CD8-positive, alpha-beta memory T cell (primary cell): Measurements from ENCODE around the gene TMEM170B. TPM values are rescaled to one million over a fixed set of nuclear protein-coding genes. Genes with fewer than 3 reads are reported as not detected.

Experiments
- CTCF ChIA-PET: fragments of 350-600 bp; sonication (Branson Sonifier 250); formaldehyde crosslinking; loops from one replicate; lab custom pipeline; 2021; ENCODE audit warnings: antibody characterized with exemption; lab: Charles Lee
- POLR2A ChIA-PET: fragments of 350-600 bp; sonication (Branson Sonifier 250); formaldehyde crosslinking; loops from one replicate; lab custom pipeline; 2021; ENCODE audit warnings: antibody characterized with exemption; lab: Charles Lee
- DNase-seq, 5 donors: peaks; one replicate each; pipeline versions ENCODE4 v3.0.0 to v3.0.0-alpha.2; 2020 to 2022; ENCODE audit warnings: mixed read lengths in 1 of 5
- H3K27ac ChIP-seq: one replicate; pipeline ENCODE4 v1.7.0; 2013; ENCODE audit warnings: low read depth, mild to moderate bottlenecking, low read length, moderate library complexity
- H3K27me3 ChIP-seq: 2 replicates; pipeline ENCODE4 v1.7.0; 2013; ENCODE audit warnings: low read length, mild to moderate bottlenecking; ENCODE audit not compliant: insufficient read depth, poor library complexity, severe bottlenecking
- H3K36me3 ChIP-seq: 2 replicates; pipeline ENCODE4 v1.7.0; 2013; ENCODE audit warnings: mild to moderate bottlenecking, low read length, moderate library complexity; ENCODE audit not compliant: insufficient read depth
- H3K4me1 ChIP-seq: 2 replicates; pipeline ENCODE4 v1.7.0; 2013; ENCODE audit warnings: mild to moderate bottlenecking, low read length, moderate library complexity; ENCODE audit not compliant: insufficient read depth
- H3K4me3 ChIP-seq: 2 replicates; pipeline ENCODE4 v1.7.0; 2013; ENCODE audit warnings: mild to moderate bottlenecking, low read length
- H3K9me3 ChIP-seq: 2 replicates; pipeline ENCODE4 v1.7.0; 2013; ENCODE audit warnings: mild to moderate bottlenecking, low read length
- H3K27ac Mint-ChIP-seq, 8 donors: one replicate each; pipeline ENCODE4 v1.8.0; 2020 to 2021; ENCODE audit warnings: mixed read lengths in 8 of 8, mild to moderate bottlenecking in 6 of 8, inconsistent platforms in 3 of 8, moderate library complexity in 3 of 8
- H3K27me3 Mint-ChIP-seq, 2 donors: one replicate each; pipeline ENCODE4 v1.8.0; 2020 to 2021; ENCODE audit warnings: mixed read lengths in 2 of 2, mild to moderate bottlenecking in 1 of 2, moderate library complexity in 1 of 2
- H3K36me3 Mint-ChIP-seq, 3 donors: one replicate each; pipeline ENCODE4 v1.8.0; 2020 to 2021; ENCODE audit warnings: mixed read lengths in 3 of 3, inconsistent platforms in 1 of 3, mild to moderate bottlenecking in 1 of 3
- H3K4me1 Mint-ChIP-seq, 3 donors: one replicate each; pipeline ENCODE4 v1.8.0; 2020 to 2021; ENCODE audit warnings: mixed read lengths in 3 of 3, inconsistent platforms in 1 of 3, mild to moderate bottlenecking in 1 of 3
- H3K4me3 Mint-ChIP-seq, 7 donors: one replicate each; pipeline ENCODE4 v1.8.0; 2020 to 2021; ENCODE audit warnings: mixed read lengths in 7 of 7, mild to moderate bottlenecking in 6 of 7, moderate library complexity in 4 of 7, inconsistent platforms in 2 of 7
- H3K9me3 Mint-ChIP-seq, 5 donors: one replicate each; pipeline ENCODE4 v1.8.0; 2020 to 2022; ENCODE audit warnings: mixed read lengths in 5 of 5, mild to moderate bottlenecking in 3 of 5, moderate library complexity in 2 of 5, inconsistent platforms in 1 of 5
- polyA plus RNA-seq: library from polyadenylated mRNA; unstranded; fragments of 300-500 nt; fragmentation: Illumina TruSeq; gene quantifications from one replicate; pipeline ENCODE4 v1.2.3, GENCODE V29; 2021
- total RNA-seq, 2 experiments: library from RNA; stranded (reverse); gene quantifications; one replicate each; pipeline ENCODE4 v1.2.3, GENCODE V29; 2021

TMEM170B gene
- total and polyA plus RNA-seq, 3 experiments from 2014 or later = 0.30 to 2.7 (median 2.6) TPM

DNA sequence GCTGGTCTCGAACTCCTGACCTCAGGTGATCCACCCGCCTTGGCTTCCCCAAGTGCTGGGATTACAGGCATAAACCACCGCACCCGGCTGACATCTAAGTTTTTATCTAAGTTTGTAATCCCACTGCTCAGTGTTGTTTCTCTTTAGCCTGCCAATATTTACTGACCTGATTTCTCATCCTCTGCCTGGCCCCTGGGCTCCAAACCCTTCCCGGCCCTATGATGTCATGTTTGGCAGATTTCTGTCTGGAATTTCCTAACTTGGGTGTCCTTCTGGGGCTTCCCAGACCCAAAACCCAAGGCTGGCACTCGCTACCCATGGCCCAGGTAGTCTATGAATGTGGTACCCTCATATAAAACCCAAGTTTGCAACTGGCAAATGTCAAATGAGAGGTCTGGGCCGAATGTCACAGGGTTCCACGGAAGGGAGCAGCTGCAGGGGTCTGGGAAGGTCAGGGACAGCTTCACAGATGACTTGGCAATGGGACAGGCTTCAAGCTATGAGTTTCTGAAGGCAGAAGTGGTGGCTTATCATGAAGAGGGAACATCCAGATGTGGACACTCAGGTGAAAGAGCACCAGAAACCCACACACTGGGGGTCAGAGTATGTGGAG, 54.9 kb downstream of the TMEM170B start:
- no peak overlapping the region for H3K4me3 ChIP-seq
- Mint-ChIP-seq H3K27me3 (peaks cover 6 to 51% of the 10 kb centered on the region in 2 donors), H3K4me1 (no peaks in the 10 kb centered on the region), H3K27ac (peak overlapping the region in 1 of 8 donors; percentile 68), H3K9me3 (no peaks in the 10 kb centered on the region), H3K36me3 (no peaks in the 10 kb centered on the region), H3K4me3 (no peak overlapping the region)
- no peaks in the 10 kb centered on the region for H3K36me3 ChIP-seq
- no peaks in the 10 kb centered on the region for H3K9me3 ChIP-seq
- no peaks in the 10 kb centered on the region for H3K4me1 ChIP-seq
- no peak overlapping the region for H3K27ac ChIP-seq
- POLR2A ChIA-PET = no interaction called here
- CTCF ChIA-PET = interaction anchor here (1.2 kb wide), 1 partner anchor 17 kb away, joined by 5 read pairs; no protein-coding TSS in a partner anchor
- no peak for DNase-seq
- peaks cover 3% of the 10 kb centered on the region for H3K27me3 ChIP-seq

DNA sequence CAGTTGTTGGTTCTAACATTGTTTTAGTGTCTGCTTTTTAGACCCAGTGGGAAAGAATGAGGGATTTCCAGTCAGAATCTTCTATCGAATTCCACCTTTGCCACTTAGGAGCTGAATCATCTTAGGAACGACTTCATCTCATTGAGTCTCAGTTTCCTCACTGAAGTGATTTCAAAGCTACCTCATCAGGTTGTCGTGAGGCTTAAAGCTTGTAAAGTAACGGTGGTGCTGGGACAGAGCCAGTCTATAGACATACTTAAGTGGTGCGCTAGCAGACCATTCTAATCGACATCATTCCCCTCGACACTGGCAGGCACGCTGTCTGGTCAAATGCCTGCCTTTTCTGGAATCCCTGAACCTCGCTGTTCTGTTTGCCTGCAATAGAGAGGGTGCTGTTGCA, 55.5 kb downstream of the TMEM170B start:
- no peaks in the 10 kb centered on the region for H3K4me1 Mint-ChIP-seq
- DNase-seq = no peak
- H3K27me3 Mint-ChIP-seq = peaks cover 6 to 44% of the 10 kb centered on the region in 2 donors
- Histone ChIP-seq H3K4me1 (no peaks in the 10 kb centered on the region), H3K36me3 (no peaks in the 10 kb centered on the region), H3K27ac (no peak overlapping the region), H3K4me3 (no peak overlapping the region), H3K27me3 (peaks cover 3% of the 10 kb centered on the region), H3K9me3 (no peaks in the 10 kb centered on the region)
- H3K4me3 Mint-ChIP-seq = no peak overlapping the region
- POLR2A ChIA-PET = no interaction called here
- H3K27ac Mint-ChIP-seq = no peak overlapping the region
- CTCF ChIA-PET = interaction anchor here (1.2 kb wide), 1 partner anchor 18 kb away, joined by 5 read pairs; no protein-coding TSS in a partner anchor
- no peaks in the 10 kb centered on the region for H3K9me3 Mint-ChIP-seq
- no peaks in the 10 kb centered on the region for H3K36me3 Mint-ChIP-seq

DNA sequence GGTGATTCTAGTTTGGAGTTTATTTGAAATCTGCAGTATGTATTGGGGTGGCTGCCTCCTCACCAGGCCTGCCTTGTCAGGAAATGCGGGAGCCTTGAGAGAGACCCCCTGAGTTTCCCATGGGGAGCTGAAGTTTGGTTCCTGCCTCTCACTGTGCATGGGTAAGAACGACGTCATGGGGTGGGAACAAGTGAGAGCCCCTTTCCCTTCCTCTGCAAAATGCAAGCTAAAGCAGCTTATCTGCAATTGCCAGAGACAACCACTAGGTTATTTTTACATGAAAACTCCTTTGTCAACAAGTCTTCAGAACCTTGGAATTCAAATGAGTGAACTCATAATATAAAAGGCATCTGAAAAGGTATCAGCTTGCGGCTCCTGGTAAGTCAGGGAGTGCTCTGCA, 58.4 kb downstream of the TMEM170B start:
- Mint-ChIP-seq H3K36me3 (no peaks in the 10 kb centered on the region), H3K9me3 (peaks cover 0 to under 1% (median 0%) of the 10 kb centered on the region in 5 donors), H3K27ac (no peak overlapping the region), H3K4me1 (no peaks in the 10 kb centered on the region), H3K4me3 (no peak overlapping the region), H3K27me3 (peaks cover 7 to 32% of the 10 kb centered on the region in 2 donors)
- Histone ChIP-seq H3K4me3 (no peak overlapping the region), H3K27ac (no peak overlapping the region), H3K27me3 (peaks cover 3% of the 10 kb centered on the region), H3K9me3 (no peaks in the 10 kb centered on the region), H3K4me1 (no peaks in the 10 kb centered on the region), H3K36me3 (no peaks in the 10 kb centered on the region)
- CTCF ChIA-PET = no interaction called here
- no peak for DNase-seq
- POLR2A ChIA-PET = no interaction called here

DNA sequence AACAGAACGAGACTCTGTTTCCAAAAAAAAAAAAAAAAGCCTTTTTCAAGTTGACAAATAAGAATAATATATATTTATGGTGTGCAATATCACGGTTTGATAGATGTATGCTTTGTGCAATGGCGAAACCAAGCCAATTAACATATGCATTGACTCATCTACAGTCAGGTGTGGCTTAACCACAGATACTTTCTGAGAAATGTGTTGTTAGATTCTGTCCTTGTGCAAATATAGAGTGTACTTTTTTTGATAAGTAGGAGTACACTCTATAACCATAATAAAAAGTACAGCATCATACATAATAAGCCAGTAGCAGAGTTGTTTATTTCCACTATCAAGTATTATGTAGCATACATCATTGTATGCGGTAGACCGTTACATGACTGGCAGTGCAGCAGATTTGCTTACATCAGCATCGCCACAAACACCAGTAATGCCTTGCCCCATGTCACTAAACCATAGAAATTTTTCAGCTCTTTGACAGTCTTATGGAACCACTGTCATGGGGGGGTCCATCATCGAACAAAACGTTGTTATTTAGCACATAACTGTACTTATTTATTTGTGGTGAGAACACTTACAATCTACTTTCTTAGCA, 59.2 kb downstream of the TMEM170B start:
- Mint-ChIP-seq H3K9me3 (peaks cover 0 to 3% (median 0%) of the 10 kb centered on the region in 5 donors), H3K4me3 (no peak overlapping the region), H3K27me3 (peaks cover 9 to 35% of the 10 kb centered on the region in 2 donors), H3K27ac (peak overlapping the region in 1 of 8 donors; percentile 34), H3K36me3 (no peaks in the 10 kb centered on the region), H3K4me1 (no peaks in the 10 kb centered on the region)
- ChIA-PET CTCF (no interaction called here), POLR2A (no interaction called here)
- Histone ChIP-seq H3K9me3 (no peaks in the 10 kb centered on the region), H3K4me3 (no peak overlapping the region), H3K27me3 (peaks cover 3% of the 10 kb centered on the region), H3K27ac (no peak overlapping the region), H3K4me1 (no peaks in the 10 kb centered on the region), H3K36me3 (no peaks in the 10 kb centered on the region)
- no peak for DNase-seq

DNA sequence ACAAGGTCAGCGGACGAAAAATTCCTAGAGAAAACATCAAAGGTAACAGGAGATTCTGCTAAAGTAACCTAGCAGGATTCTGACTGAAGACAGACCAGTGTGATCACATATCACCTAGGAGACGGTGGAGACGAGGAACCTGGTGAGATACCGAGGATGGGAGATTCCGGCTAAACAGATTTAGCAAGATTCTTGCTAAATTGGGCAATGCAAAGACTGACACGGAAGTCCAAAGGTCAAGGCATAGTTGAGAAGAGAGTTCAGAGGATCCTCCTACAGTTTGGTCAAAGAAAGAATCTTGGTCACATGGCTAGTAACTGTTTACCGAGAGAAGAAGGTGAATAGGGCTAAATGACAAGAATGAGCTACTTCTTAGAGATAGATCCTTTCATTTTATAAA, 61.1 kb downstream of the TMEM170B start:
- H3K4me3 Mint-ChIP-seq = no peak overlapping the region
- peak overlapping the region in 1 of 8 donors; percentile 7 for H3K27ac Mint-ChIP-seq
- peaks cover 13 to 28% of the 10 kb centered on the region in 2 donors for H3K27me3 Mint-ChIP-seq
- no peaks in the 10 kb centered on the region for H3K9me3 ChIP-seq
- no peaks in the 10 kb centered on the region for H3K36me3 ChIP-seq
- no peak for DNase-seq
- no peak overlapping the region for H3K4me3 ChIP-seq
- H3K36me3 Mint-ChIP-seq = no peaks in the 10 kb centered on the region
- no peaks in the 10 kb centered on the region for H3K4me1 ChIP-seq
- ChIA-PET CTCF (interaction anchor here (1.5 kb wide), 1 partner anchor 10 kb away, joined by 3 read pairs; no protein-coding TSS in a partner anchor), POLR2A (no interaction called here)
- H3K9me3 Mint-ChIP-seq = peaks cover 0 to 3% (median 0%) of the 10 kb centered on the region in 5 donors
- no peak overlapping the region for H3K27ac ChIP-seq
- H3K4me1 Mint-ChIP-seq = no peaks in the 10 kb centered on the region
- peaks cover 3% of the 10 kb centered on the region for H3K27me3 ChIP-seq

DNA sequence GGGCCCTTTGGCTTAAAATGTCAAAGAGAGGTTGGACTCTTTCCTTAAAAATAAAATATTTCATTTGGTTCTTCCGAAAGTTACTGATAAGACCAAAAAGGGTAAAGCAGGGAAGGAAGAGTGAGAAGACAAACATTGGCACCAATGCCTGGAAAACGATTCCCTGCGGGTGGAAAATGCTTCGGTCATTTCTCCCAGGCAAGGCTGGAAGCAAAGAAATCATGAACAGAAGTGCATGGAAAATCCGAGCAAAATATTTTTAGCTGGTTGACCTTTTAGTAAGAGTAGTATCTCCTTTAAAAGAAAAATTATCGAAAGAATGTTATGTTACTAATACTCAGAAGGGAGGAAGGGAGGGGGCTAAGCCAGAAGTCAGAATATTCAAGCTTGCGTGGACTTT, 62.7 kb downstream of the TMEM170B start:
- no peak for DNase-seq
- Mint-ChIP-seq H3K27ac (no peak overlapping the region), H3K4me1 (no peaks in the 10 kb centered on the region), H3K27me3 (peaks cover 11 to 23% of the 10 kb centered on the region in 2 donors), H3K36me3 (no peaks in the 10 kb centered on the region), H3K4me3 (no peak overlapping the region), H3K9me3 (peaks cover 0 to 3% (median 0%) of the 10 kb centered on the region in 5 donors)
- POLR2A ChIA-PET = no interaction called here
- Histone ChIP-seq H3K9me3 (no peaks in the 10 kb centered on the region), H3K4me3 (no peak overlapping the region), H3K4me1 (no peaks in the 10 kb centered on the region), H3K36me3 (no peaks in the 10 kb centered on the region), H3K27ac (no peak overlapping the region), H3K27me3 (peaks cover 2% of the 10 kb centered on the region)
- CTCF ChIA-PET = no interaction called here

DNA sequence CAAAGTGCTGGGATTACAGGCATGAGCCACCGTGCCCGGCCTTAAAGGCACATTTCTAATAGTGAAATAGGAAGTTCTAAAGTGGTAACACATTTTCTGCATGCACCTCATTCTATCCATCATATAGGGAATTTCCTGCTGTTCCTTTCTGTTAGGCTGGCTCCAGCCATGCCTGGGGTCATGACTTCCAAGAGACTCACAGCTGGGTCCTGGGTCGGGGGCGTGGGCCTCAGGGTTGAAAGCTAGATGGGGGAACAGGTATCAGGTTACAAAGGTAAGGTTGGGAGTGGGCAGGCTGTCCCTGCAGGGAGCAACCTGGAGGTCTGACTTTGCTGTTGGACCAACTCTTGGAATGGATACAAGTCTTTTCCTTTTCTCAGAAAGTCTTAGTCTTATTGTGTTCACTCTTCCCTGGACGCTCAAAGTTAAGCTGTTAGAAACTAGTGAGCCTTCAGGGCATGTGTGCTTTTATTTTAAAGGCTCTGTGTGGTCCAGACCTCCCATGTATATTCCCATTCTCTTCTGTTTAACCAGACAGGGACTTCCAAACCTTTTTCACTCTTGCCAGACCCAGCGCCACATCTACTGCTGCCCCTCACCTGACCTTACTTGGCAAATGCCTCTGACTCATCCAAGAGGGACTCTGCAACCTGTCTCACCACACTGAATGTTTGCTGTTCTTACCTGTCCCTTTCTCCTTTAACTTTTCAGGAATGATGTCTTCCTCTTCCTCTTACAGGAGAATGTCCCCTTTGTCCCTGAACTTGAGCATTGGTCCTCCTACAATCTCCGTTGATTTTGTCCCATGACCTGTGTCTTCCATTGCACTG, 64.4 kb downstream of the TMEM170B start:
- Mint-ChIP-seq H3K27ac (no peak overlapping the region), H3K4me1 (no peaks in the 10 kb centered on the region), H3K4me3 (no peak overlapping the region), H3K9me3 (peaks cover 0 to 3% (median 0%) of the 10 kb centered on the region in 5 donors), H3K36me3 (no peaks in the 10 kb centered on the region), H3K27me3 (peaks cover 19 to 23% of the 10 kb centered on the region in 2 donors)
- ChIA-PET POLR2A (no interaction called here), CTCF (no interaction called here)
- Histone ChIP-seq H3K27ac (no peak overlapping the region), H3K4me3 (no peak overlapping the region), H3K36me3 (no peaks in the 10 kb centered on the region), H3K4me1 (no peaks in the 10 kb centered on the region), H3K9me3 (no peaks in the 10 kb centered on the region), H3K27me3 (no peaks in the 10 kb centered on the region)
- DNase-seq = no peak

DNA sequence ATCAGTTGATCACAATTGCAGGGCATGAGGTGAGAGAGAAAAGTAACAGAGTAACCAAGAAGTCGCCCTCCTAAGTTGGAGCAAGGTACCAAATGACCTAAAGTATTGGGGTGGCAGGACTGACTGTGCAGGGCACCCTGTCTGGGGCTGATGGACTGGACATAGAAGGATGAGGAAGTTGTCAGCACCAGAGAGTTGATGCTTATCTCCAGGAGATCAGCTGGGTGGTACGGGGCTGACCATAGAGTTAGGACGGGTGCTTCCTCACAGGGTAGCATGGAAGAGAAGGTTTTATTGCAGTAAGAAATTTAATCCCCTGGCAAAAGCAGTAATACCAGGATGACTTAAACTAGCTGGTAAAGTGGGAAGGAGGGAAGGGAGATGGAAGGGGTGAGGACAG, 66.7 kb downstream of the TMEM170B start:
- Mint-ChIP-seq H3K36me3 (no peaks in the 10 kb centered on the region), H3K4me1 (no peaks in the 10 kb centered on the region), H3K4me3 (no peak overlapping the region), H3K9me3 (peaks cover 0 to 3% (median 0%) of the 10 kb centered on the region in 5 donors), H3K27ac (peak overlapping the region in 1 of 8 donors; percentile 11), H3K27me3 (peaks cover 25 to 32% of the 10 kb centered on the region in 2 donors)
- Histone ChIP-seq H3K4me1 (no peaks in the 10 kb centered on the region), H3K27ac (no peak overlapping the region), H3K9me3 (no peaks in the 10 kb centered on the region), H3K4me3 (no peak overlapping the region), H3K27me3 (no peaks in the 10 kb centered on the region), H3K36me3 (no peaks in the 10 kb centered on the region)
- no peak for DNase-seq
- CTCF ChIA-PET = no interaction called here
- POLR2A ChIA-PET = no interaction called here
